ENCODE results near the gene MED12. TPM values are rescaled to one million over a fixed set of nuclear protein-coding genes. Genes with fewer than 3 reads are reported as not detected.

The MED12 gene
- total RNA-seq, 1 experiment from 2014 or later = 44.1 TPM

DNA sequence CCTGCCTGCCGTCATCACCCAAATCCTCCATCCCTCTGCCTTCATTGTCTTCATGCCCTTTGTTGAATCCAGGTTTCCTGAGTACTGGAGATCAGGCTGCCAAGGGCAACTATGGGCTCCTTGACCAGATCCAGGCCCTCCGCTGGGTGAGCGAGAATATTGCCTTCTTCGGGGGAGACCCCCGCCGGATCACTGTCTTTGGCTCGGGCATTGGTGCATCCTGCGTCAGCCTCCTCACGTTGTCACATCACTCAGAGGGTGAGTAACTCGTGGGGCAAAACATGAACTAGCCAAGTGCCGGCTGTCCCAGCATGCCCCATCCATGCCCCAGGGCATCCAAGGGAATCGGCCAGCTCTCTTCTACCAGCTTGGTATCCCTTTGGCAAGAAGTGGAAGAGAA, 45.7 kb downstream of the MED12 start:
- Mint-ChIP-seq H3K27ac (ENCODE audit: unreplicated experiment) (no peak overlapping the region), H3K27me3 (ENCODE audit: insufficient read depth, unreplicated experiment) (no peaks in the 10 kb centered on the region), H3K4me1 (ENCODE audit: low read depth, unreplicated experiment) (no peaks in the 10 kb centered on the region), H3K36me3 (ENCODE audit: insufficient read depth, unreplicated experiment) (no peaks in the 10 kb centered on the region), H3K9me3 (ENCODE audit: unreplicated experiment) (no peaks in the 10 kb centered on the region), H3K4me3 (ENCODE audit: unreplicated experiment) (no peak overlapping the region)
- no TSS peak for BruUV-seq (replicated peaks)
- no peaks in the 10 kb centered on the region for H3K36me3 ChIP-seq (ENCODE audit: control insufficient read depth, insufficient read depth, low read length)
- no peak for TF ChIP-seq CTCF (IDR thresholded peaks at IDR 0.05; ENCODE audit: insufficient read depth in 1 of 2, low read depth in 1 of 2, low read length in 1 of 2, severe bottlenecking in 1 of 2, unreplicated experiment in 1 of 2)
- intact Hi-C loops (cut with micrococcal nuclease; ENCODE audit: unreplicated experiment) = no loop called here
- ChIA-PET POLR2A (no interaction called here), CTCF (no interaction called here)
- no peaks in the 10 kb centered on the region for H3K4me1 ChIP-seq
- no peak overlapping the region for H3K4me3 ChIP-seq (ENCODE audit: low read depth, low read length)
- DNase-seq = no peak
- no peaks in the 10 kb centered on the region for H3K27me3 ChIP-seq (replicated peaks; ENCODE audit: control insufficient read depth, insufficient read depth, low read length)
- no peaks in the 10 kb centered on the region for H3K9me3 ChIP-seq

DNA sequence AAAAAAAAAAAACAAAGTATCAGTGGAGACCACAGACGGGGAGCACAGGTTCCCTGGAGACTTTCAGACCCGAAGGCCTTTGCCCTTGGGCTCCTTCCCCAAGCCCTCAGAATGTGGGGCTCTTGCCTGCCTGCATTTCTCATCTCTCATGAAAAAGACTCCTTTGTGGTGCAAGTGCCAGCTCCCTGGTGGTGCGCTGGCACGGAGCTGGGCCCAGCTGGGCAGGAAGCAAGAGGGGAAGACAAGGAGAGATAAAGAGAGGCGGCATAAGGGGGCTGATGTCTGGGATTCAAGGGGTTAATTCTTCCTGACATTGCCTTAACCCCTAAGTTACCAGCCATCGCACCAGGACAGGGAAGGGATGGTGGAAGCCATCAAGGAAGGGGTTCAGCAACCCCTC, 48.1 kb downstream of the MED12 start:
- H3K9me3 Mint-ChIP-seq (ENCODE audit: unreplicated experiment) = no peaks in the 10 kb centered on the region
- H3K27me3 Mint-ChIP-seq (ENCODE audit: insufficient read depth, unreplicated experiment) = no peaks in the 10 kb centered on the region
- H3K4me3 Mint-ChIP-seq (ENCODE audit: unreplicated experiment) = no peak overlapping the region
- H3K27ac Mint-ChIP-seq (ENCODE audit: unreplicated experiment) = no peak overlapping the region
- DNase-seq = no peak
- Histone ChIP-seq H3K4me1 (no peaks in the 10 kb centered on the region), H3K9me3 (no peaks in the 10 kb centered on the region), H3K4me3 (ENCODE audit: low read depth, low read length) (no peak overlapping the region), H3K27me3 (replicated peaks; ENCODE audit: control insufficient read depth, insufficient read depth, low read length) (no peaks in the 10 kb centered on the region), H3K36me3 (ENCODE audit: control insufficient read depth, insufficient read depth, low read length) (no peaks in the 10 kb centered on the region)
- CTCF ChIA-PET = no interaction called here
- POLR2A ChIA-PET = no interaction called here
- peaks cover 3% of the 10 kb centered on the region for H3K4me1 Mint-ChIP-seq (ENCODE audit: low read depth, unreplicated experiment)
- TF ChIP-seq CTCF (IDR thresholded peaks at IDR 0.05; ENCODE audit: insufficient read depth in 1 of 2, low read depth in 1 of 2, low read length in 1 of 2, severe bottlenecking in 1 of 2, unreplicated experiment in 1 of 2) = no peak
- intact Hi-C loops (cut with micrococcal nuclease; ENCODE audit: unreplicated experiment) = no loop called here
- no TSS peak for BruUV-seq (replicated peaks)
- no peaks in the 10 kb centered on the region for H3K36me3 Mint-ChIP-seq (ENCODE audit: insufficient read depth, unreplicated experiment)

DNA sequence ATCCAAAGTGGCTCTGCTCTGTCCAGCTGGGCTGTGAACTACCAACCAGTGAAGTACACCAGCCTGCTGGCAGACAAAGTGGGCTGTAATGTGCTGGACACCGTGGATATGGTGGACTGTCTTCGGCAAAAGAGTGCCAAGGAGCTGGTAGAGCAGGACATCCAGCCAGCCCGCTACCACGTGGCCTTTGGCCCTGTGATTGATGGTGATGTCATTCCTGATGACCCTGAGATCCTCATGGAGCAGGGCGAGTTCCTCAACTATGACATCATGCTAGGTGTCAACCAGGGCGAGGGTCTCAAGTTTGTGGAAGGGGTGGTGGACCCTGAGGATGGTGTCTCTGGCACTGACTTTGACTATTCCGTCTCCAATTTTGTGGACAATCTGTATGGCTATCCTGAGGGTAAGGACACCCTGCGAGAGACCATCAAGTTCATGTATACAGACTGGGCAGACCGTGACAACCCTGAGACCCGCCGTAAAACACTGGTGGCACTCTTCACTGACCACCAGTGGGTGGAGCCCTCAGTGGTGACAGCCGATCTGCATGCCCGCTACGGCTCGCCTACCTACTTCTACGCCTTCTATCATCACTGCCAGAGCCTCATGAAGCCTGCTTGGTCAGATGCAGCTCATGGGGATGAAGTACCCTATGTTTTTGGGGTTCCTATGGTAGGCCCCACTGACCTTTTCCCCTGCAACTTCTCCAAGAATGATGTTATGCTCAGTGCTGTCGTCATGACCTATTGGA, 48.8 kb downstream of the MED12 start:
- TF ChIP-seq CTCF (IDR thresholded peaks at IDR 0.05; ENCODE audit: insufficient read depth in 1 of 2, low read depth in 1 of 2, low read length in 1 of 2, severe bottlenecking in 1 of 2, unreplicated experiment in 1 of 2) = no peak
- intact Hi-C loops (cut with micrococcal nuclease; ENCODE audit: unreplicated experiment) = no loop called here
- Mint-ChIP-seq H3K9me3 (ENCODE audit: unreplicated experiment) (no peaks in the 10 kb centered on the region), H3K36me3 (ENCODE audit: insufficient read depth, unreplicated experiment) (no peaks in the 10 kb centered on the region), H3K4me1 (ENCODE audit: low read depth, unreplicated experiment) (peaks cover 7% of the 10 kb centered on the region), H3K27ac (ENCODE audit: unreplicated experiment) (no peak overlapping the region), H3K4me3 (ENCODE audit: unreplicated experiment) (no peak overlapping the region), H3K27me3 (ENCODE audit: insufficient read depth, unreplicated experiment) (no peaks in the 10 kb centered on the region)
- BruUV-seq (replicated peaks) = no TSS peak
- H3K9me3 ChIP-seq = no peaks in the 10 kb centered on the region
- no peaks in the 10 kb centered on the region for H3K27me3 ChIP-seq (replicated peaks; ENCODE audit: control insufficient read depth, insufficient read depth, low read length)
- CTCF ChIA-PET = no interaction called here
- H3K4me1 ChIP-seq = no peaks in the 10 kb centered on the region
- H3K4me3 ChIP-seq (ENCODE audit: low read depth, low read length) = no peak overlapping the region
- POLR2A ChIA-PET = no interaction called here
- no peak for DNase-seq
- no peaks in the 10 kb centered on the region for H3K36me3 ChIP-seq (ENCODE audit: control insufficient read depth, insufficient read depth, low read length)

Measured in Caco-2 (cell line).